GM19328 (cell line): ENCODE measurements around the gene KRT37.

Source experiments
- ATAC-seq: cut with Tn5 transposase; IDR thresholded peaks from one replicate; pipeline ENCODE4 v1.9.1; 2021; ENCODE audit warnings: mild to moderate bottlenecking, moderate library complexity; ENCODE audit not compliant: unreplicated experiment

The KRT37 gene

GRCh38 chr17:41424111-41424635 lies at the start of gene KRT37:
KRT37 (minus strand) TSS chr17:41424585; CDS start chr17:41424523, 62 bp downstream.
- no peak for ATAC-seq

DNA sequence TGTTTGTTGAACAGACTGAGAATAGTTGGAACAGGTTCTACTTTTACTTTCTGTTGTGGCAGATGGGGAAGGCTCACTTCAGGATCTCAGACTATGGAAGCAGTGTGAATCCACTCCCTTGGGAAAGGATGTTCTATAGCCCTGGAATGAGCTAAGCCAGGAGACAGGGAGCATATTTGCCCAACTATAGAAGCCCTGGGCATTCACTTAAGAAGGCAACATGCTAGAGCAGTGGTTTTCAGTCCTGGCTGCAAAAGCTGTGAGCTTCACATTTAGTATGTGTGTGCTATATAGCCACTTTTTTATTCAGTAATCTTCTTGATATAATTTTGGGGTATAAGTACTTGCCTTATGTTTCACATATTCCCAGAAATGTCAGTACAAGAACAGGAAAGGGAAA lies 44.0 kb upstream of the KRT37 start:
- no peak for ATAC-seq

GRCh38 chr17:41467561-41467960 lies 43.2 kb upstream of the KRT37 start:
- ATAC-seq = no peak

- ATAC-seq = no peak
Observed at GRCh38 chr17:41466988-41467387, 42.6 kb upstream of the KRT37 start, which contains the start of gene KRT32. KRT32 (minus strand) TSS chr17:41467386; CDS start chr17:41467325, 61 bp downstream.

DNA sequence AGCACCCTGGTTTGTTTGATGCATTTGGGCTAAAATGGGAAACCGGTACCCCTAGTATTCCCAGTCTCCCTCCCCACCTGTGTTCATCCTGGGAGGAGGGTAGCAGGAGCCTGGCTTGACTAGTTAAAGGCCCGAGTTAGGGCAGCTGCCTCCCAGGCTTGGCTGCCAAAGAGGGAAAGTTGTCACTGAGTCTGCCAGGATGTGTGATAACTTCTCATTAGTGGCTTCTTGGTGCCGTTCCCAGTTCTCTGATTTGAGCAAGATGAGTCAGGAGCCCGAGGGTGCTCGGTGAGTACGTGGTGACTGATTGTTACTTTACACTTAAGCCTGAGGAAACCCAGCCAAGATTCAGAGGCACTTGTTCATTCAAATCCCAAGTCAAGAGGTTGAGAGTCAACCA lies 40.3 kb upstream of the KRT37 start:
- ATAC-seq = no peak

GRCh38 chr17:41464173-41464572 lies 39.8 kb upstream of the KRT37 start:
- ATAC-seq = no peak

GRCh38 chr17:41463746-41464145 lies 39.4 kb upstream of the KRT37 start:
- no peak for ATAC-seq

DNA sequence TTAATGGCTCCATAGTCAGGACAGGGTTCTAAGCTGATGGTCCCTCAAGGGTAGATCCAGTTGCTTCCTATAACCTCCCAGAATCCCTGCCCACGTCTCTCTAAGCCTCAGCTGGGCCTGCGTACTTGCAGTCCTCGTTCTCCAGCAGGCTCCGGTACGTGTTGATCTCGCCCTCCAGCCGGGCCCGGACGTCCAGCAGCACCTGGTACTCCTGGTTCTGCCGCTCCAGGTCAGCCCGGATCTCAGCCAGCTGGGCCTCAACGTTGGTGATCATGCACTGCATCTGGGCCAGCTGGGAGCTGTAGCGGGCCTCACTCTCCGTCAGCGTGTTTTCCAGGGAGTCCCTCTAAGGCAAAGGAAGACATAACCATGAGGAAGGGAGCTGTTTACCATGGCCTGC lies 38.3 kb upstream of the KRT37 start:
- no peak for ATAC-seq

GRCh38 chr17:41457676-41458075 lies 33.3 kb upstream of the KRT37 start:
- no peak for ATAC-seq

- no peak for ATAC-seq
Observed at GRCh38 chr17:41456204-41456603, 31.8 kb upstream of the KRT37 start.

DNA sequence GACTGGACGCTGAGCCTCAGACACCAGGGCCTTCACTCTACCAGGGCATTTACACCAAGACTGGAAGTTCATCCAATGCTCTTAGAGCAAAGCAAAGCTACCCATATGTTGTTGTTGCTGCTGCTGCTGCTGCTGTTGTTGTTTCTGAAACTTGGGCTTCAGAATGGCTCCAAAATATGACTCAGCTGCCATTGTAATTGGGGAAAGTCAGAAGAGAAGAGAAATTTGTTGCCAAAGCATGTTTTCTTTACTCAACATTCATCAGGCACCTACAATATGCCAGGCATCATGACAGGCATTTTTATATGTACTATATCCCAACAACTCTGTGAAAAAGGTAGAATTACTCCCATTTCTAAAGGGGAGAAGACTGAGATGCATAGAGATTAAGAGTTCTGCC lies 30.9 kb upstream of the KRT37 start:
- ATAC-seq = no peak

DNA sequence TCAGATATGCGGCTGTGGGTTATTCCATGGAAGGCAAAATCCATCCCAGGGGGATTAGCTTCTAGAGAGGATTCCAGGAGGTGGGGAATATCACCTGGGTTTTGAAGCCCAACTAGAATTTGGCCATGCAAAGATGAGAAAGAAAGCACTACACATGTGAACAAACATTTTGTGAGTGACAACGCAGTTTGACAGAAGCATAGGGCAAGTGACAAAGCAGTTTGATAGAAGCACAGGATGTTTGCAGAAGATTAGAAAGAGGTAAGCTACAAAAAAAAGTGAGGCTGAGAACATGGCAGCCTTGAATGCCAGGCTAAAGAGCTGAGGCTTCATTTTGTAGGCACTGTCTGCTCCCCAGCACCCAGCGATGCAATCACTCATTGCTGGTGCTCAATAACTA lies 28.7 kb upstream of the KRT37 start:
- ATAC-seq = no peak

DNA sequence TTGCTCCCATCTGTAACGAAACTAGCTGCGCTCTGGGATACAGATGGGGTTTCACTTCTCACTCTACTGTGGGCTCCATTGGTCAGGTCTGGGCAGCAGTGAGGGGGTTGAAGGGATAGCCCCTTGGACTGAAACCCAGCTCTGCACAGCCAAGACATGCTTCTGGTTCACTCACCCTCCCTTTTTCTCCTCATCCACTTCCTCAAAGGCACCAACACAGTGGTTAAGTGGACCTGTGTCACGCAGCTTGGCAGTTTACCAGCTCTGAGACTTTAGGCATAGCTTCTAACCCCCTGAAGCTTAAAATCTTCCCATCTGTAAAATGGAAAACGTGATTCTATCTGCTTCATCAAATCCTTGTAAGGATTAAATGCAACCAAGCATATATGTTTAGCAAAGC lies 27.9 kb upstream of the KRT37 start:
- ATAC-seq = no peak

DNA sequence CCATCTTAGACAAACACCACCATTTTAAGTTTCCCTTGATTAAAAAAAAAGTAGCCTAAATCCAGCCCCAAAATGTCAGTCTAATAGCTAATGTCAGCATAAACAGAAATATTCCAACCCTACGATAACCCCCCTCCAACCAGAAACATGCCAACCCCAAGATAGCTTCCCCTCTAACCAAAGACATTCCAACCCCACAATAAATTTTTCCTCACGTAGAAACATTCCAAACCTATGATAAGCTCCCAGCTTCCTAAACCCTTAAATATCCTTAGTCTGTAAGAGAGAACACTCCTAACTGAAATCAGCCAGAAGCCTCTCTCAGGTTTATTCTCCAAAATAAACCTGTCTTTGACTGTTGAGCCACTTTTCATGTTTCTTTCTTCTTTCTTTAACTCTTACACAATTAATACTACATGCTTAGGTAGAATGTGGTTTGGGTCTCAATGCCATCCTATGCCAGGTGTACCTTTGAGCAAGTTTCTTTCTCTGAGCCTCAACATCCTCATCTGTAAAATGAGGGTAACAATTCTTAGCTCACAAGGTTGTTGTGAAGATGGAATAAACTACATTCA lies 26.9 kb upstream of the KRT37 start:
- no peak for ATAC-seq

GRCh38 chr17:41449008-41449407 lies 24.6 kb upstream of the KRT37 start:
- ATAC-seq = no peak

GRCh38 chr17:41448506-41448905 lies 24.1 kb upstream of the KRT37 start:
- no peak for ATAC-seq

GRCh38 chr17:41446806-41447205 lies 22.4 kb upstream of the KRT37 start:
- no peak for ATAC-seq

GRCh38 chr17:41444640-41445039 lies 20.3 kb upstream of the KRT37 start:
- no peak for ATAC-seq

- ATAC-seq = no peak
Observed at GRCh38 chr17:41444186-41444585, 19.8 kb upstream of the KRT37 start.

- no peak for ATAC-seq
Observed at GRCh38 chr17:41442739-41443138, 18.4 kb upstream of the KRT37 start.

DNA sequence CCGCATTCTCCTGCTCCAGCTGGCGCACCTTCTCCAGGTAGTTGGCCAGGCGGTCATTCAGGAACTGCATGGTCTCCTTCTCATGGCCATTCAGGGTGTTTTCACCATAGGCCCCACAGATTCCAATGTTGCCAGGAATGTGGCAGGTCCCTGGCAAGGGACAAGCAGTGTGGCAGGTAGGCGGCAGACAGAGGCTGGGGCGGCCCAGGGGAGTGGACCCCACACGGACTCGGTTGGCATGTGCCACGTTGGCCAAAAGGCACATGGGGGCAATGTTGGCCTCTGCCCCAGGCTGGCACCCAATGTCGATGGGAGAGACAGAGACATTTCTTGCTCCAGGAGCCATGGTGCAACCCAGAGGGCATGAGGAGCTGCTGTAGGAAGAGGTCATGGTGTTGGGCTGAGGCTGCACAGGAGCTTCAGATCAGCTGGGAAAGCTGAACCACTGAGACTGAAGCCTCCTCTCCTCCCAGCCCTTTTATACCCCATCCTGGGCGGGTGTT lies 16.2 kb upstream of the KRT37 start, which contains the start of gene KRT38:
TSS of gene KRT38 (minus strand) at position 453 of the 503 bp plus-strand sequence. CDS start at position 391, 62 bp downstream.
- no peak for ATAC-seq

- ATAC-seq = no peak
Observed at GRCh38 chr17:41439375-41439774, 15.0 kb upstream of the KRT37 start.

GRCh38 chr17:41437769-41438168 lies 13.4 kb upstream of the KRT37 start:
- no peak for ATAC-seq
